Vagina (tissue), 2 donors: Measurements from ENCODE around the gene CCR6. TPM values are rescaled to one million over a fixed set of nuclear protein-coding genes. Genes with fewer than 3 reads are reported as not detected.

ENCODE experiments used
- DNase-seq, 2 donors: peaks; one replicate each; pipeline ENCODE4 v3.0.0-alpha.2; 2017; ENCODE audit errors: extremely low spot score in 2 of 2
- H3K27ac ChIP-seq: fragments of 200-600 bp; sonication (generic); one replicate; pipeline ENCODE4 v1.5.1; 2019
- H3K27me3 ChIP-seq: fragments of 200-600 bp; sonication (generic); one replicate; pipeline ENCODE4 v1.5.1; 2019
- H3K36me3 ChIP-seq, 2 donors: fragments of 200-600 bp; sonication (generic); one replicate each; pipeline ENCODE4 v1.5.1; 2017 to 2019
- H3K4me1 ChIP-seq: fragments of 200-600 bp; sonication (generic); one replicate; pipeline ENCODE4 v1.5.1; 2019
- H3K4me3 ChIP-seq, 2 donors: fragments of 200-600 bp; sonication (generic); 1 replicate in 1 of 2; 2 replicates in 1 of 2; pipeline ENCODE4 v1.5.1; 2016 to 2019
- H3K9me3 ChIP-seq: fragments of 200-600 bp; sonication (generic); one replicate; pipeline ENCODE4 v1.5.1; 2019
- POLR2A ChIP-seq, 2 donors: fragments of 450-650 bp; IDR thresholded peaks; one replicate each; pipeline ENCODE4 v1.6.1; 2017; ENCODE audit warnings: antibody characterized with exemption in 2 of 2, mild to moderate bottlenecking in 2 of 2, moderate library complexity in 2 of 2
- POLR2AphosphoS5 ChIP-seq, 2 donors: sonication (generic); formaldehyde crosslinking; IDR thresholded peaks; one replicate each; pipeline ENCODE4 v1.9.0; 2017; ENCODE audit warnings: antibody characterized with exemption in 2 of 2, mild to moderate bottlenecking in 2 of 2, low read depth in 1 of 2; ENCODE audit not compliant: insufficient read depth in 1 of 2
- intact Hi-C: fragments of 100-400 bp; cut with DNase I; formaldehyde crosslinking; loops from one replicate; pipeline ENCODE4 v1.15.1; 2023
- total RNA-seq: library from RNA; depleted of rRNA; stranded (reverse); fragments of >200 nt; gene quantifications from one replicate; pipeline ENCODE4 v1.2.3, GENCODE V29; 2016
- TF ChIP-seq, protein P1 (sequence below), 3 experiments: fragments of 450-650 bp in 2 of 3; fragments of 200-600 bp in 1 of 3; sonication (generic) in 1 of 3; IDR thresholded peaks; one replicate each; pipeline ENCODE4 v1.5.1; 2017 to 2019; ENCODE audit warnings: antibody characterized with exemption in 3 of 3, mild to moderate bottlenecking in 2 of 3, moderate library complexity in 2 of 3

Gene CCR6
- total RNA-seq, 1 donor from 2014 or later, result 1.2 TPM

DNA sequence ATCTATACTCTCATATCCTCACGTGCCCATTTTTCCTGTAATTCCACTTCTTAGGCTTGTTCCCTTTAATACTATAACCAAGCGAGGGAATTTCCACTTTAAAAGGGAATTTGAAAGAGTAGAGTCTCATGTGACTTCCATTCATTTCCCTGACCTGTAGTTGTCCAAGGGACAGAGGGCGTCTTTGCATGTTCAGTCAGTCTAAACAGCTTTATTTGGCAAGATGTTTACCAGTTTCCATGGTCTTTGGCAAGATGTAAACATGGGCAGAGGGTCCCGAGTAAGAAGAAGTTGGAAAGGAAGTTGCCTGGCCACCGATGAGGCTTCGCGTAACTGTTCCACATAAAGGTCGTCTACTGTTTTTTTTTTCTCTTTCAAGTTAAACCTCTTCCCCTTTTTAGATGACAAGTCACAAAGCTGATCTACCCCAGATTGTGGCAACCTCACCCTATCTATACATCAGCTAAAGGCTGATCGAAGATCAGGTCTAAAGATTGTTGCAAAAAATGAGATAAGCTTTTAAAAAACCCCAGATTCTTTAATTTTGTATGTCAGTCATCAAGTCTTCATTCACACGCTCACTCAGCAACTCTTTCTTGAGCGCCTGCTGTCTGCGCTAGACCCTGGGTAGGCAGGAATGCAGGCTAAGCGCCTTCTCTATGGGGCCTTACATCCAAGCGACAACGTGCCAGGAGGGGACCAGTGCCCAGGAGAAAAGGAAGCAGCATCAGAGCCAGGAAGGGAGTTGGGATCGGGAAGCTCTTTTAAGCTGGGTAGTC is 31.7 kb upstream of the CCR6 start:
- TF ChIP-seq, protein P1, sequence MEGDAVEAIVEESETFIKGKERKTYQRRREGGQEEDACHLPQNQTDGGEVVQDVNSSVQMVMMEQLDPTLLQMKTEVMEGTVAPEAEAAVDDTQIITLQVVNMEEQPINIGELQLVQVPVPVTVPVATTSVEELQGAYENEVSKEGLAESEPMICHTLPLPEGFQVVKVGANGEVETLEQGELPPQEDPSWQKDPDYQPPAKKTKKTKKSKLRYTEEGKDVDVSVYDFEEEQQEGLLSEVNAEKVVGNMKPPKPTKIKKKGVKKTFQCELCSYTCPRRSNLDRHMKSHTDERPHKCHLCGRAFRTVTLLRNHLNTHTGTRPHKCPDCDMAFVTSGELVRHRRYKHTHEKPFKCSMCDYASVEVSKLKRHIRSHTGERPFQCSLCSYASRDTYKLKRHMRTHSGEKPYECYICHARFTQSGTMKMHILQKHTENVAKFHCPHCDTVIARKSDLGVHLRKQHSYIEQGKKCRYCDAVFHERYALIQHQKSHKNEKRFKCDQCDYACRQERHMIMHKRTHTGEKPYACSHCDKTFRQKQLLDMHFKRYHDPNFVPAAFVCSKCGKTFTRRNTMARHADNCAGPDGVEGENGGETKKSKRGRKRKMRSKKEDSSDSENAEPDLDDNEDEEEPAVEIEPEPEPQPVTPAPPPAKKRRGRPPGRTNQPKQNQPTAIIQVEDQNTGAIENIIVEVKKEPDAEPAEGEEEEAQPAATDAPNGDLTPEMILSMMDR (IDR thresholded peaks at IDR 0.05), result no peak
- TF ChIP-seq POLR2AphosphoS5 (IDR thresholded peaks at IDR 0.05; ENCODE audit: insufficient read depth in 1 of 2, low read depth in 1 of 2) (no peak), POLR2A (IDR thresholded peaks at IDR 0.05) (no peak)
- intact Hi-C loops, result loop anchor here (5.0 kb wide), 1 partner anchor 1511 kb away; no protein-coding TSS in a partner anchor
- H3K27me3 ChIP-seq, result no peaks in the 10 kb centered on the region
- H3K36me3 ChIP-seq, result no peaks in the 10 kb centered on the region
- no peak overlapping the region for H3K4me3 ChIP-seq
- no peaks in the 10 kb centered on the region for H3K9me3 ChIP-seq
- DNase-seq, result no peak
- H3K27ac ChIP-seq, result no peak overlapping the region
- H3K4me1 ChIP-seq, result no peaks in the 10 kb centered on the region

DNA sequence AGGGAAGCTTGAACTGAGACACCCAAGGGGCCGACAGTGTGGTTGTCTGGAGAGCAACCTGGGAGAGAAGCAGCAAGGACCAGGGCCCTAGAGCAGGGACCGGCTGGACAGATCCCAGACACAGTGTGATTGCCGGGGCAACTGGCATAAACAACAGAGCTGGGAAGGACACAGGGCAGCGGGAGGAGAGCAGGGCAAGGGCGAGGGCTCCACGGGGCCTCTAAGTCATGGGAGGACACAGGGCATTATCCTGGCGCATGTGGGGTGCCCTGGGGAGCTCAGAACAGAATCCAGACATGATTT is 31.1 kb upstream of the CCR6 start:
- Histone ChIP-seq H3K4me3 (no peak overlapping the region), H3K27ac (no peak overlapping the region), H3K36me3 (no peaks in the 10 kb centered on the region), H3K27me3 (no peaks in the 10 kb centered on the region), H3K4me1 (no peaks in the 10 kb centered on the region), H3K9me3 (no peaks in the 10 kb centered on the region)
- intact Hi-C loops, result loop anchor here (5.0 kb wide), 1 partner anchor 1511 kb away; no protein-coding TSS in a partner anchor
- TF ChIP-seq POLR2A (IDR thresholded peaks at IDR 0.05) (no peak), POLR2AphosphoS5 (IDR thresholded peaks at IDR 0.05; ENCODE audit: insufficient read depth in 1 of 2, low read depth in 1 of 2) (no peak)
- TF ChIP-seq, protein P1 (IDR thresholded peaks at IDR 0.05), result no peak
- no peak for DNase-seq

- Histone ChIP-seq H3K4me3 (no peak overlapping the region), H3K9me3 (no peaks in the 10 kb centered on the region), H3K27me3 (no peaks in the 10 kb centered on the region), H3K27ac (no peak overlapping the region), H3K4me1 (no peaks in the 10 kb centered on the region), H3K36me3 (no peaks in the 10 kb centered on the region)
- TF ChIP-seq, protein P1 (IDR thresholded peaks at IDR 0.05), result no peak
- no peak for TF ChIP-seq POLR2AphosphoS5 (IDR thresholded peaks at IDR 0.05; ENCODE audit: insufficient read depth in 1 of 2, low read depth in 1 of 2)
- no peak for TF ChIP-seq POLR2A (IDR thresholded peaks at IDR 0.05)
- DNase-seq, result peak in 1 of 2 donors; percentile 52
- intact Hi-C loops, result loop anchor here (5.0 kb wide), 1 partner anchor 1509 kb away; no protein-coding TSS in a partner anchor
These were observed 30.1 kb upstream of the CCR6 start for GRCh38 chr6:167092672-167093339.

- Histone ChIP-seq H3K27me3 (no peaks in the 10 kb centered on the region), H3K36me3 (no peaks in the 10 kb centered on the region), H3K27ac (no peak overlapping the region), H3K9me3 (no peaks in the 10 kb centered on the region), H3K4me1 (no peaks in the 10 kb centered on the region), H3K4me3 (no peak overlapping the region)
- TF ChIP-seq POLR2A (IDR thresholded peaks at IDR 0.05) (no peak), POLR2AphosphoS5 (IDR thresholded peaks at IDR 0.05; ENCODE audit: insufficient read depth in 1 of 2, low read depth in 1 of 2) (no peak)
- TF ChIP-seq, protein P1 (IDR thresholded peaks at IDR 0.05), result no peak
- intact Hi-C loops, result loop anchor here (5.0 kb wide), 1 partner anchor 1509 kb away; no protein-coding TSS in a partner anchor
- DNase-seq, result peak in 1 of 2 donors; percentile 52
These were observed 29.4 kb upstream of the CCR6 start for GRCh38 chr6:167093406-167093921.
